Glutamatergic neuron (in vitro differentiated cells): ENCODE data around the gene PKMYT1. TPM values are rescaled to one million over a fixed set of nuclear protein-coding genes. Genes with fewer than 3 reads are reported as not detected.

ENCODE experiments used
- DNase-seq: peaks from one replicate; pipeline ENCODE4 v3.0.0; 2022
- H3K27ac Mint-ChIP-seq: one replicate; pipeline ENCODE4 v1.8.0; 2020; ENCODE audit warnings: mild to moderate bottlenecking, mixed read lengths, inconsistent platforms; ENCODE audit not compliant: unreplicated experiment
- H3K27me3 Mint-ChIP-seq: one replicate; pipeline ENCODE4 v1.8.0; 2020; ENCODE audit warnings: mild to moderate bottlenecking, moderate library complexity, mixed read lengths, inconsistent platforms; ENCODE audit not compliant: unreplicated experiment
- H3K36me3 Mint-ChIP-seq: one replicate; pipeline ENCODE4 v1.8.0; 2020; ENCODE audit warnings: mild to moderate bottlenecking, mixed read lengths, inconsistent platforms; ENCODE audit not compliant: unreplicated experiment
- H3K4me1 Mint-ChIP-seq: one replicate; pipeline ENCODE4 v1.8.0; 2020; ENCODE audit warnings: mild to moderate bottlenecking, low read depth, mixed read lengths, inconsistent platforms; ENCODE audit not compliant: unreplicated experiment
- H3K4me3 Mint-ChIP-seq: one replicate; pipeline ENCODE4 v1.8.0; 2020; ENCODE audit warnings: mild to moderate bottlenecking, mixed read lengths, inconsistent platforms; ENCODE audit not compliant: unreplicated experiment
- H3K9me3 Mint-ChIP-seq: one replicate; pipeline ENCODE4 v1.8.0; 2020; ENCODE audit warnings: mild to moderate bottlenecking, moderate library complexity, mixed read lengths, inconsistent platforms; ENCODE audit not compliant: unreplicated experiment
- CTCF ChIP-seq: fragments of 200-600 bp; sonication (generic); IDR thresholded peaks from one replicate; pipeline ENCODE4 v1.5.0; 2021; ENCODE audit not compliant: partially characterized antibody, unreplicated experiment
- total RNA-seq: library from RNA; stranded (reverse); fragmentation: NEBNext Ultra II Directional; extraction: Animal tissue kit (Norgen Biotek cat#: 25700); gene quantifications from one replicate; pipeline ENCODE4 v1.2.1, GENCODE V29; 2021; ENCODE audit not compliant: unreplicated experiment

The PKMYT1 gene
- total RNA-seq, 1 donor from 2014 or later, result 8.5 TPM

- Mint-ChIP-seq H3K27me3 (peaks cover 15% of the 10 kb centered on the region), H3K9me3 (peaks cover 2% of the 10 kb centered on the region), H3K4me3 (no peak overlapping the region), H3K36me3 (no peaks in the 10 kb centered on the region), H3K27ac (peak overlapping the region; percentile 90), H3K4me1 (peaks cover 11% of the 10 kb centered on the region)
- DNase-seq, result no peak
- no peak for TF ChIP-seq CTCF
These were observed 25.4 kb downstream of the PKMYT1 start for GRCh38 chr16:2954656-2955381.

- H3K4me1 Mint-ChIP-seq, result peaks cover 11% of the 10 kb centered on the region
- H3K9me3 Mint-ChIP-seq, result peaks cover 2% of the 10 kb centered on the region
- peak overlapping the region; percentile 52 for H3K4me3 Mint-ChIP-seq
- H3K36me3 Mint-ChIP-seq, result no peaks in the 10 kb centered on the region
- no peak for TF ChIP-seq CTCF
- H3K27me3 Mint-ChIP-seq, result peaks cover 15% of the 10 kb centered on the region
- H3K27ac Mint-ChIP-seq, result peak overlapping the region; percentile 90
- peak; percentile 68 for DNase-seq
These were observed 26.3 kb downstream of the PKMYT1 start for GRCh38 chr16:2953706-2954627.

- H3K36me3 Mint-ChIP-seq, result no peaks in the 10 kb centered on the region
- TF ChIP-seq CTCF, result no peak
- peak overlapping the region; percentile 30 for H3K4me3 Mint-ChIP-seq
- peaks cover 11% of the 10 kb centered on the region for H3K4me1 Mint-ChIP-seq
- peaks cover 15% of the 10 kb centered on the region for H3K27me3 Mint-ChIP-seq
- DNase-seq, result no peak
- H3K9me3 Mint-ChIP-seq, result peaks cover 2% of the 10 kb centered on the region
- H3K27ac Mint-ChIP-seq, result peak overlapping the region; percentile 48
These were observed 27.6 kb downstream of the PKMYT1 start for GRCh38 chr16:2952679-2953078.

GRCh38 chr16:2950773-2951172 is 29.5 kb downstream of the PKMYT1 start:
- Mint-ChIP-seq H3K4me3 (no peak overlapping the region), H3K27me3 (peaks cover 11% of the 10 kb centered on the region), H3K9me3 (peaks cover 2% of the 10 kb centered on the region), H3K27ac (no peak overlapping the region), H3K36me3 (peaks cover 8% of the 10 kb centered on the region), H3K4me1 (peaks cover 11% of the 10 kb centered on the region)
- TF ChIP-seq CTCF, result no peak
- no peak for DNase-seq

- peaks cover 2% of the 10 kb centered on the region for H3K9me3 Mint-ChIP-seq
- H3K27me3 Mint-ChIP-seq, result peaks cover 11% of the 10 kb centered on the region
- H3K4me1 Mint-ChIP-seq, result peaks cover 11% of the 10 kb centered on the region
- no peak for DNase-seq
- no peak overlapping the region for H3K27ac Mint-ChIP-seq
- H3K36me3 Mint-ChIP-seq, result peaks cover 8% of the 10 kb centered on the region
- H3K4me3 Mint-ChIP-seq, result no peak overlapping the region
- TF ChIP-seq CTCF, result no peak
These were observed 29.9 kb downstream of the PKMYT1 start for GRCh38 chr16:2950353-2950724.
